IMR-90 (cell line): ENCODE results near the gene REXO1. TPM values are rescaled to one million over a fixed set of nuclear protein-coding genes. Genes with fewer than 3 reads are reported as not detected.

ENCODE experiments used
- ATAC-seq: fragments of 200-7000 bp; cut with Tn5 transposase; 2 replicates; pipeline ENCODE4 v1.9.1; 2020; ENCODE audit warnings: low read depth, mild to moderate bottlenecking, moderate library complexity
- BruUV-seq: library from RNA; stranded (reverse); fragments of 400-500 nt; replicated peaks from 2 replicates; lab custom pipeline; 2021; lab: Mats Ljungman, UMichigan
- CTCF ChIA-PET: fragments of 300-600 bp; formaldehyde crosslinking; extraction: SDS; loops from one replicate; lab custom pipeline; 2021; ENCODE audit warnings: antibody characterized with exemption; lab: Yijun Ruan, JAX
- POLR2A ChIA-PET: fragments of 300-600 bp; sonication (Branson Sonifier 250); formaldehyde crosslinking; loops from one replicate; lab custom pipeline; 2022; ENCODE audit warnings: antibody characterized with exemption; ENCODE audit not compliant: unreplicated experiment; lab: Charles Lee
- DNase-seq: peaks from one replicate; pipeline ENCODE4 v3.0.0; 2013
- H2AFZ ChIP-seq: replicated peaks from 2 replicates; pipeline ENCODE3; 2013; ENCODE audit warnings: low read length, mild to moderate bottlenecking; ENCODE audit not compliant: poor library complexity
- H2AK5ac ChIP-seq: 2 replicates; pipeline ENCODE4 v1.6.1; 2013; ENCODE audit warnings: low read depth, low read length, inconsistent platforms
- H2AK9ac ChIP-seq: replicated peaks from 2 replicates; pipeline ENCODE3; 2013; ENCODE audit warnings: mild to moderate bottlenecking, low read depth, low read length, moderate library complexity; ENCODE audit not compliant: poor library complexity
- H2BK120ac ChIP-seq: 2 replicates; pipeline ENCODE4 v1.6.1; 2013; ENCODE audit warnings: low read depth, low read length, inconsistent platforms
- H2BK15ac ChIP-seq: 3 replicates; pipeline ENCODE4 v1.6.1; 2013; ENCODE audit warnings: low read depth, low read length, inconsistent platforms
- H2BK20ac ChIP-seq: 2 replicates; pipeline ENCODE4 v1.6.1; 2013; ENCODE audit warnings: low read depth, mild to moderate bottlenecking, inconsistent platforms, low read length, moderate library complexity
- H2BK5ac ChIP-seq: 2 replicates; pipeline ENCODE4 v1.6.1; 2013; ENCODE audit warnings: mild to moderate bottlenecking, low read depth, low read length, inconsistent platforms; ENCODE audit not compliant: poor library complexity, severe bottlenecking
- H3K14ac ChIP-seq: replicated peaks from 2 replicates; pipeline ENCODE4 v1.6.1; 2013; ENCODE audit warnings: low read depth, low read length, inconsistent platforms
- H3K18ac ChIP-seq: 2 replicates; pipeline ENCODE4 v1.6.1; 2013; ENCODE audit warnings: low read depth, low read length, control low read depth
- H3K23ac ChIP-seq: 2 replicates; pipeline ENCODE4 v1.6.1; 2013; ENCODE audit warnings: low read depth, low read length, inconsistent platforms
- H3K27ac ChIP-seq: 2 replicates; pipeline ENCODE4 v1.5.1; 2013; ENCODE audit warnings: mild to moderate bottlenecking, control low read depth, low read length; ENCODE audit not compliant: insufficient read depth
- H3K27me3 ChIP-seq: 2 replicates; pipeline ENCODE4 v1.6.1; 2013; ENCODE audit warnings: low read length; ENCODE audit not compliant: control insufficient read depth, insufficient read depth
- H3K36me3 ChIP-seq: 2 replicates; pipeline ENCODE4 v1.6.1; 2013; ENCODE audit warnings: low read length, mixed read lengths; ENCODE audit not compliant: control insufficient read depth, insufficient read depth
- H3K4ac ChIP-seq: 2 replicates; pipeline ENCODE4 v1.6.1; 2013; ENCODE audit warnings: low read depth, low read length, inconsistent platforms
- H3K4me1 ChIP-seq: 2 replicates; pipeline ENCODE4 v1.6.1; 2013; ENCODE audit warnings: low read length, mixed read lengths; ENCODE audit not compliant: control insufficient read depth, insufficient read depth
- H3K4me2 ChIP-seq: 2 replicates; pipeline ENCODE4 v1.6.1; 2013; ENCODE audit warnings: low read depth, mild to moderate bottlenecking, control low read depth, low read length, moderate library complexity
- H3K4me3 ChIP-seq: 2 replicates; pipeline ENCODE4 v1.5.1; 2013; ENCODE audit warnings: low read depth, mild to moderate bottlenecking, control low read depth, low read length, moderate library complexity; ENCODE audit not compliant: insufficient read depth
- H3K56ac ChIP-seq: 2 replicates; pipeline ENCODE4 v1.6.1; 2013; ENCODE audit warnings: low read length, inconsistent platforms; ENCODE audit not compliant: insufficient read depth; ENCODE audit errors: extremely low read depth
- H3K79me1 ChIP-seq, 2 experiments: 2 replicates each; pipeline ENCODE4 v1.6.1; 2013; ENCODE audit warnings: low read length in 2 of 2, inconsistent platforms in 1 of 2, low read depth in 1 of 2
- H3K9ac ChIP-seq: 2 replicates; pipeline ENCODE4 v1.6.1; 2013; ENCODE audit warnings: low read depth, low read length, control low read depth
- H3K9me1 ChIP-seq: 2 replicates; pipeline ENCODE4 v1.6.1; 2013; ENCODE audit warnings: low read length, inconsistent platforms; ENCODE audit not compliant: insufficient read depth
- H3K9me3 ChIP-seq: 2 replicates; pipeline ENCODE4 v1.6.1; 2013; ENCODE audit warnings: low read length; ENCODE audit not compliant: control insufficient read depth, insufficient read depth
- H4K20me1 ChIP-seq: 2 replicates; pipeline ENCODE4 v1.6.1; 2013; ENCODE audit warnings: low read length, inconsistent platforms; ENCODE audit not compliant: insufficient read depth
- H4K5ac ChIP-seq: 2 replicates; pipeline ENCODE4 v1.6.1; 2013; ENCODE audit warnings: mild to moderate bottlenecking, low read depth, low read length, control low read depth
- H4K8ac ChIP-seq, 2 experiments: 2 replicates each; pipeline ENCODE4 v1.6.1; 2013; ENCODE audit warnings: low read depth in 2 of 2, low read length in 2 of 2, control low read depth in 1 of 2, inconsistent platforms in 1 of 2
- H4K91ac ChIP-seq: 2 replicates; pipeline ENCODE4 v1.6.1; 2013; ENCODE audit warnings: low read depth, low read length, inconsistent platforms; ENCODE audit not compliant: insufficient read depth
- BHLHE40 ChIP-seq: fragments of 150-350 bp; IDR thresholded peaks from 2 replicates; pipeline ENCODE4 v1.6.1; 2016; ENCODE audit warnings: mild to moderate bottlenecking, low read depth, low read length
- FOS ChIP-seq: fragments of 150-350 bp; IDR thresholded peaks from 2 replicates; pipeline ENCODE4 v1.6.1; 2016; ENCODE audit warnings: low read depth, low read length
- NFE2L2 ChIP-seq: fragments of 150-350 bp; IDR thresholded peaks from 2 replicates; pipeline ENCODE4 v1.6.1; 2016; ENCODE audit warnings: low read depth, mild to moderate bottlenecking, low read length
- USF2 ChIP-seq: fragments of 150-350 bp; IDR thresholded peaks from 2 replicates; pipeline ENCODE4 v1.6.1; 2017; ENCODE audit warnings: mild to moderate bottlenecking, antibody characterized with exemption, low read length, low read depth
- WGBS, 2 experiments: methylation state at CpG; one replicate each; pipeline versions ENCODE4 v1.1.5 to v1.1.7; 2013; ENCODE audit warnings: missing lambda C conversion rate in 2 of 2; ENCODE audit not compliant: insufficient read length in 1 of 2; ENCODE audit errors: extremely low coverage in 2 of 2; 5-methylcytosine and 5-hydroxymethylcytosine counted together
- dilution Hi-C: fragments of 300-500 bp; cut with HindIII; formaldehyde crosslinking; loops from one replicate; pipeline ENCODE4 v1.14.3; 2018; ENCODE audit warnings: low sequenced_read_pairs; ENCODE audit not compliant: unreplicated experiment
- in situ Hi-C: fragments of 300-500 bp; cut with MboI; formaldehyde crosslinking; loops from 3 replicates; pipeline ENCODE4 v1.14.3; 2019; ENCODE audit warnings: low sequenced_read_pairs, inconsistent platforms, mixed read lengths
- intact Hi-C: fragments of 100-400 bp; cut with micrococcal nuclease; formaldehyde crosslinking; loops from 2 replicates; pipeline ENCODE4 v1.10.0; 2022
- polyA plus RNA-seq, 3 experiments: library from polyadenylated mRNA; depleted of rRNA; stranded (reverse); fragments of >200 nt; gene quantifications; 2 replicates each; pipeline ENCODE4 v1.2.3, GENCODE V29; 2012; ENCODE audit warnings: low replicate concordance in 1 of 3
- total RNA-seq: library from RNA; depleted of rRNA; stranded (reverse); fragments of >200 nt; gene quantifications from 2 replicates; pipeline ENCODE4 v1.2.3, GENCODE V29; 2012
- TF ChIP-seq, protein P1 (sequence below): conservative IDR thresholded peaks from 2 replicates; pipeline ENCODE4 v1.5.1; 2012; ENCODE audit warnings: mild to moderate bottlenecking, low read depth, low read length, improper control_type of control experiment

The REXO1 gene
- total and polyA plus RNA-seq, 2 of the 4 experiments (the other 2 are of a cell fraction) = 1.4 to 63.7 TPM

DNA sequence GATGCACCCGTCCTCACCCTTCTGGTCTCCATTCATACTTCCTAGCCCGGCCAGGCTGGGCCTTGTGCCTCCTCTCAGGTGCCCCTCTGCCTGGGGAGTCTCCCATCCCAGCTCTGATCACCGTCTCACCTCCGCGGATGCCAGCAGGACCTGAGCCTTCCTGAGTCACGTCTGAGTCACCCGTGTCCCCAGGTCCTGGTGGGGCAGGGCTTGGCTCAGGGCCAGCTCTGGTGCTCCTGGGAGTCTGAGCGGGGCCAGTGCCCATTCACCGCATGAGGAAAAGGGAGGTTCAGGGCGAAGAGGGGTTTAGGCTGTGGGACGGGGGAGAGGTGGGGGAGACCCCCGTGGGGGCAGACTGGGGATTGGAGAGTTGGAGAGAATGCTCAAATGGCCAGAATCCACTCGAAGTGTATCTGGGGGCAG is 36.8 kb downstream of the REXO1 start:
- intact Hi-C loops (no loop called here), dilution Hi-C loops (no loop called here), in situ Hi-C loops (no loop called here)
- no TSS peak for BruUV-seq
- peak overlapping the region; percentile 92 for H3K23ac ChIP-seq
- CTCF ChIA-PET = interaction anchor here (0.6 kb wide), 1 partner anchor 348 kb away, joined by 6 read pairs; no protein-coding TSS in a partner anchor
- peak overlapping the region; percentile 42 to 82 for H4K8ac ChIP-seq
- H4K20me1 ChIP-seq = no peaks in the 10 kb centered on the region; the same call in 1 of the 2 replicates
- peak overlapping the region; percentile 77 for H3K9ac ChIP-seq
- H3K9me3 ChIP-seq = no peaks in the 10 kb centered on the region
- TF ChIP-seq BHLHE40 (no peak), USF2 (no peak), FOS (0 out of 2 replicates have a peak, but pooled peaks have one; percentile 20), NFE2L2 (no peak)
- TF ChIP-seq, protein P1, sequence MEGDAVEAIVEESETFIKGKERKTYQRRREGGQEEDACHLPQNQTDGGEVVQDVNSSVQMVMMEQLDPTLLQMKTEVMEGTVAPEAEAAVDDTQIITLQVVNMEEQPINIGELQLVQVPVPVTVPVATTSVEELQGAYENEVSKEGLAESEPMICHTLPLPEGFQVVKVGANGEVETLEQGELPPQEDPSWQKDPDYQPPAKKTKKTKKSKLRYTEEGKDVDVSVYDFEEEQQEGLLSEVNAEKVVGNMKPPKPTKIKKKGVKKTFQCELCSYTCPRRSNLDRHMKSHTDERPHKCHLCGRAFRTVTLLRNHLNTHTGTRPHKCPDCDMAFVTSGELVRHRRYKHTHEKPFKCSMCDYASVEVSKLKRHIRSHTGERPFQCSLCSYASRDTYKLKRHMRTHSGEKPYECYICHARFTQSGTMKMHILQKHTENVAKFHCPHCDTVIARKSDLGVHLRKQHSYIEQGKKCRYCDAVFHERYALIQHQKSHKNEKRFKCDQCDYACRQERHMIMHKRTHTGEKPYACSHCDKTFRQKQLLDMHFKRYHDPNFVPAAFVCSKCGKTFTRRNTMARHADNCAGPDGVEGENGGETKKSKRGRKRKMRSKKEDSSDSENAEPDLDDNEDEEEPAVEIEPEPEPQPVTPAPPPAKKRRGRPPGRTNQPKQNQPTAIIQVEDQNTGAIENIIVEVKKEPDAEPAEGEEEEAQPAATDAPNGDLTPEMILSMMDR = no peak
- POLR2A ChIA-PET = interaction anchor here (0.5 to 0.7 kb wide), 2 partner anchors 12 to 213 kb away, joined by 9 to 10 read pairs; no protein-coding TSS in a partner anchor
- DNase-seq (peak; percentile 67), ATAC-seq (no peak)
- peak overlapping the region; percentile 78 for H3K4ac ChIP-seq
- H3K79me1 ChIP-seq = peaks cover 0 to 9% of the 10 kb centered on the region in 2 experiments; a peak in 2 of 4 replicates
- H2AFZ ChIP-seq = peak overlapping the region; percentile 94
- peak overlapping the region; percentile 82 for H3K4me2 ChIP-seq
- peak overlapping the region; percentile 89 for H3K14ac ChIP-seq
- H2AK5ac ChIP-seq = peak overlapping the region; percentile 70
- H3K18ac ChIP-seq = peak overlapping the region; percentile 53; the same call in 1 of the 2 replicates
- peaks cover 4% of the 10 kb centered on the region; the same call in 1 of the 2 replicates for H3K9me1 ChIP-seq
- peaks cover 15% of the 10 kb centered on the region for H3K36me3 ChIP-seq
- peak overlapping the region; percentile 68; the same call in 1 of the 2 replicates for H4K91ac ChIP-seq
- peak overlapping the region; percentile 79 for H3K4me3 ChIP-seq
- H2BK120ac ChIP-seq = peak overlapping the region; percentile 19; the same call in 1 of the 2 replicates
- WGBS, 2 experiments = 44% methylated on average over 8 of the region's 13 CpGs; no CpG with 5 or more reads in 1 of the 2 experiments
- 0 out of 2 replicates have a peak overlapping the region, but pooled peaks have one; percentile 28 for H3K56ac ChIP-seq
- peaks cover 8% of the 10 kb centered on the region for H3K4me1 ChIP-seq
- peak overlapping the region; percentile 54; the same call in 1 of the 2 replicates for H3K27ac ChIP-seq
- H3K27me3 ChIP-seq = no peaks in the 10 kb centered on the region
- H2BK5ac ChIP-seq = peak overlapping the region; percentile 27
- H2AK9ac ChIP-seq = peak overlapping the region; percentile 98
- H2BK15ac ChIP-seq = peak overlapping the region; percentile 74; the same call in 1 of the 3 replicates
- H4K5ac ChIP-seq = peak overlapping the region; percentile 74
- peak overlapping the region; percentile 32; the same call in 1 of the 2 replicates for H2BK20ac ChIP-seq
